ENCODE results near the gene ULK2.

The ULK2 gene

DNA sequence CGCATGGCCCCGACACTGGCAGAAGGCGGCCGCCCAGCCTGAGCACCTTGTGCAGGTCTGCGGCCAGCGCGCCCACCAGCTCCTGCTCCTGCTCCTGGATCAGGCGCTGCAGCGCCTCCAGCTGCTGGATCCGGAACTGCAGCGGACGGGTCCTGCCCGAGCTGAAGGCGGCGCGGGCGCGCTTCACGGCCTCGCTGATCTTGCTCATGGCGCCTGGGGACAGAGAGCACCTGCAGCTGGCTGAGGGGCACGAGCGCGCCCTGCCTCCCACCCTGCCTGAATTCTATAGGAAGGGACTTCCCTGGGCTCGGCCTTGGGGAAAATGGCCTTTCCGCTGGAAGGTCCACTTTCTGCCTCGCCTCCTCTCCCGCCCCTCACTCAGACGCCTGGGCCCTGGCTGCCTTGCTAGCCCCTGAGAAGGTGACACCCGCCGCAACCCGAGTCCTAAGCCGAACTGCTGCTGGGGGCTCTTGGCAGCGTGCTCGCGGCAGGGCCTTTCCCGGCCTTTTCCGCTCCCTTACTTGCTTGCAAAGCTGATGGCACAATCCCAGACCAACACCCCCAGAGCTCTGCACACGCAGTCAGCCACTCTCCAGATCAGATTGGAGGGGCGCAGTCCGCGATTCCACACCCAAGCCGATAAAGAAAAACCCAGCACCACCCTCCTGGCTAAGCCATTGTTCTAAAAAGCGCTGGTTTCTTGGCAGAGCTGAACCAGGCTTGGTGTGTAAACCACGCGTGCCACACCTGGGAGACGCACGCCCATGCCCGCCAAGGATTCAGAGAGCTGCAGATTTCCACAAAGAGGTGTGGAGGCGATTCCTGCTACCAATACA lies 122.6 kb downstream of the ULK2 start:
- no peak for DNase-seq

DNA sequence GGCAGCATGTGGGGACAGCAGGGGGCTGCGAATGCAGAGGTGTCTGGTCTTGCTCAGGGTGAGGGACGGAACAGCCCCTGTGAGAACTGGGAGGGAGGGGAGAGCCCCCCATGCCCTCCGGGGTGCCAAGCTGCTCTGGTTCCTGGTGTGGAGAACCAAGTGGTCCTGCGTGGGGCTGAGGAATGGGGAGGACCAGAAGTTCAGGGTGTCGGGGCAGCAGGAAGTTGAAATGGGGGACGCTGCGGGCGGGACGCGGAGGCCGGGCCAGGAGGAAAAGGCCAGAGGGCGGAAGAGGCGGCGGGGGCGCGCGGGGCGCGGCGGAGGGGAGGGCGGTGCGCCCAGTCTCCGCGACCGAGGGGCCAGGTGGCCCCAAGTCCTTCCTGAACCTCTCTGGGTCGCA lies 123.2 kb downstream of the ULK2 start:
- DNase-seq: no peak

DNA sequence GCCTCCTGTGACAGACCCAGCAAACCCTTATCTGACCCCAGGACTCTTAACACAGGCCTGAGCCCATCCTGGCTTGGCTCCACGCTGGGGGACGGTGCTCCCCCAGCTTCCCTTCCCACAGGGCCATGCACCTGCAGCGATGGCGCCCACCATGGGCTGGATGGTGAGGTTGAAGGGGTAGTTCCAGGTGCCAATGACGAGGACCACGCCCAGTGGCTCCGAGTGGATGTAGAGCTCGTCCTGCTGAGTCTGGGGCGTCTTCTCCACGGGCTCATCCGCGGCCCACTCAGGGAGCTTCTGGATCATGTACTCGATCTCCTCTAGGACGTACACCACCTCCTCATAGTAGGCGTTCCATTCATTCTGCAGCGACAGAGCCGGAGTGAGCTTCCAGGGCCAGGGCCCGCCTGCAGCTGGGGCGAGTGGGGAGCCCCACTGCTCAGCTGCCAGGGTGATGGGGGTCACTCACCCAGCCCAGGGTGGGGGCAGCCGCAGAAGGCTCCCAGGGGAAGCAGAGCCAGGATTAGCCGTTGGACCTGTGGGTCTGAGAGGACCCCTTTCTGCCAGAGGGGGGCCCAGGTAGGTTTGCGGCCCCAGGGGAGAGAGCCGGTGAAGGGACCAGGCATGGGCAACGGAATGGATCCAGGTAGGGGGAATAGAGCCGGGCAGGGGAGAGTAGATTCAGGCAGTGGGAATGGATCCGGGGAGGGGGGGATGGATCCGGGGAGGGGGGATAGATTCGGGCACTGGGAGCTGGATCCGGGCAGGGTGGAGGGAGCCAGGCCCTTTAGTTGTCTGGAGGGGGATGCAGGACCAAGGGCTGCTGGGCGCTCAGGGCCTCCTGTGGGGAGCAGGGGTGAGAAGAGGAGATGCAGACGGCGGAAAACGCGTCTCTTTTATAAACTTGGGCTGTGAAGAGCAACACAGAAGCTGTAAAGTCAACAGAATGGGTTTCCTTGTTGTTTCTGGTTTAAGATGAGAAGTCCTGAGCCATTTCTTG lies 124.3 kb downstream of the ULK2 start:
- DNase-seq: no peak

- DNase-seq: no peak
Measured at GRCh38 chr17:19742495-19742894, 125.2 kb downstream of the ULK2 start.

DNA sequence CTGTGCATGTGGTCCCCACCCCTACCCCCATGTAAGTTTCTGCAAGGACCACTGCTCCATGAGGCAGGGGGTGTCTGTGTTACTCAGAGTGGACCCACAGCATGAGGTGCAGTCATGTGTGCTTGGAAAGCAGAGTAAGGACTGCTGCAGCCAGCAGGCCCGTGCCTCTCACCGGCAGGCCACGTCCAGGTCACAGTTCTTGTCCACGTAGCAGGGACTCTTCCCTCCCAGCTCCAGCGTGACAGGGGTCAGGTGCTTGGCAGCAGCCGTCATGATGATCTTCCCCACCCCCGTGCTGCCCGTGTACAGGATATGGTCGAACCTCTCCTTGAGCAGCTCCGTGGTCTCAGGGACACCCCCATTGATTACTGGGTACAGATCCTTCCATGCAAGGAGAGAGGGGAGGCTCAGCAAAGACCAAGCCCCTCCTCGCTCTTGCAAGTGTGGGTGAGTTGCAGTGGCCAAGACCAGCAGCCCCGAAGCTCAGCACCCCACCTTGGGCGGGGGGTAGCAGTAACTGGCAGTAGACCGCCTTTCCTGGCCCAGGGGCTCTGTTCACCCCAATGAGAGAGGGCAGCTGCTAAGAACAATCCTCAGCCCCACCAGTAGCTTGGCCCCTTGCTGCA lies 125.8 kb downstream of the ULK2 start:
- no peak for DNase-seq

GRCh38 chr17:19740933-19741332 lies 126.8 kb downstream of the ULK2 start:
- DNase-seq: no peak

DNA sequence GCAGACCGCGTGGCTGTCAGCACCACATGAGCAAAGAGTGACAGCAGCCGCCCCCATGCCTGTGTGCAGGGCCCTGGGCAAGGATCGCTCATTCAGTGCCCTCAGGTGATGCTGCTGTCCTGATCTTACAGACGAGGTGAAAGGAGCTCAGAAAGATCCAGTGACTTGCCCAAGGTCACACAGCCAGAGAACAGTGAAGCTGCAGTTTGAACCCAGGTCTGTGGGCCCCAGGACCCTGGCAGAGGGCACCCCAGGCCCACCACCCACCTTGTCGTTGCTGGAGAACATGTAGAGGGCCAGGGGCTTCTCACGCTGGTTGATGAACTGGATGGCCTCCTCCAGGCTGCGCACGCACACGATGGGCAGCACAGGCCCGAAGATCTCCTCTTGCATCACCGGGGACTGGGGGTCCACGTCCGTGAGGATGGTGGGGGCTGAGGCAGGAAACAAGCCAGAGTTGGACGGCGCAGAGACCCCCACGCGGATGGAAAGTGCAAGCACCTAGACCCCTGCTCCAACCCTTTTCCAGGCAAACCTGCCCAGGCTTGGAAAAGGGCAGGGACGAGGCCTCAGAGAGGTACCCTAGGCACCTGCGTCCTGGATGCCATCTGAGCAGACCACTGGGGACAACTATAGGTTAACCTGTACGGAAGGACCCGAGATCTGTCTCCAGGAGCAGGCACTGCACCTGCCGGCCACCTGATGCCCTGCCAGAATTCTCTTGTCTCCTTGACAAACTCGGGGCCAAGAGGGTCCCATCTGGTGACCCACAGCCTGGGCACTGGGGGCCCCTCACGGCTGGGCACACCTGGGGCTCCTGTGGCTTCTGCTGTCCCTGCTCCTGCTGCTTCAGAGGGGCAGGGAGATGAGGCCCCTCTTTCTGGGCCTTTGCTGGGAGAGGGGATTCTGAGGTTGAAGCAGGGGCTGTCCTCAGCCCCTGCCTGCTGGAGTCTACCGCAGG lies 128.2 kb downstream of the ULK2 start:
- DNase-seq: no peak

GRCh38 chr17:19738757-19739156 lies 129.0 kb downstream of the ULK2 start:
- no peak for DNase-seq

GRCh38 chr17:19738073-19738449 lies 129.7 kb downstream of the ULK2 start:
- no peak for DNase-seq

DNA sequence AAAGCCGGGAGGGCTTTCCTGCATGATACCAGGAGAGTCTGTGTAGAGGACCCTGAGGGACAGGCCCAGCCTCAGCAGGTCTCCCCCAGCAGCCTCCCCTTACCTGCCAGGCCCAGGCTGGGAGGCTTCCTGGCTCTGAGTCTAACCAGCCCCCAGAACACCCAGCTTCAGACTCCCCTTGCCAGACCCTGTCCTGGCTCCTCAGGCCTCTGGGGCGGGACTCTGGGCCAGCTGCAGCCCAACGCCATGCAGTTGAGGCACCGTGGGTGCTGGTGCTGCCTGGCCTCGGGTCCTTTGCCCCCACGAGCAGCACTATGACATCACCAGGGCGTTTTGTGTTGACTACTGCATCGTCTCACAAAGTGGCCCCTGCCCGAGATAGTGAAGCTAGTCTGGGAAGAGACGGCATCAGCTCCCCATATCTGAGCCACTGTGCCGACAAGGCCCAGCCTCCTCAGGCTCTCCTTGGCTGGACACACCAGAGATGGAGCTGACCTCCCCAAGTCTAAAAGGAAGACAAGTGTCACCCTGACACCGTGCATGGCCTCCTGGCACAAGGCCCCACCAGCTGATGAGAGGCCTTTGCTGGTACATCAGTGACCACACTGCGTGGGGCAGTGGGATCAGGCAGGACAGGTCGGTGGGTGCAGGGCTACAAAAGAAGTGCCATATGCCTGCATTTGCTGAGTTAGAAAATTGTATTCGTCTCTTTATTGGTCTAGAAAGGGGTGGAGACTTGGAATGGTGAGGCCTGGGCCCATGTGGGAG lies 130.2 kb downstream of the ULK2 start:
- DNase-seq: no peak

GRCh38 chr17:19736071-19736470 lies 131.7 kb downstream of the ULK2 start:
- DNase-seq: no peak

DNA sequence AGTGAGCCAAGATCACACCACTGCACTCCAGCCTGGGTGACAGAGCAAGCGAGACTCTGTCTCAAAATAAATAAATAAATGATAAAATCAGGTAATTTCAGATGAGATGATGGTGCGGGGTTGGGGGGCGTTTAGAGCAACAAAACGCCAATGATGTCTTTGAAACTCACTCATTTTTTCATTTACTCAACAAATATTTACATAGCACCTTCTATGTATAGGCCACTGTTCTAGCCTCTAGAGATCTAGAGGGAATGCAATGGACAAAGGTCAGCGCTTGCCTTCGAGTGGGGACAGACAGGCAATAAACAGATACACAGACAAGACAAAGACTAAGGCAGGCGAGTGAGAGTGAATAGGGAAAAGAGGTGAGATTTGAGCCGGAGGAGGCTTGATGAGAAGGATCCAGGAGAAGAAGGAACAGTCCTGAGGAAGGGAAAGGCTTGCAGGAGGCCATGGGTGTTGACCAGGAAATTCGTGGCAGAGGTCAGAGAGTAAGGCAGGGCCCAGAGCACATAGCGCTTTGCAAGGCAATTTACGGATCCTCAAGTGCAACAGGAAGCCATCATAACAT lies 133.7 kb downstream of the ULK2 start:
- DNase-seq: no peak

DNA sequence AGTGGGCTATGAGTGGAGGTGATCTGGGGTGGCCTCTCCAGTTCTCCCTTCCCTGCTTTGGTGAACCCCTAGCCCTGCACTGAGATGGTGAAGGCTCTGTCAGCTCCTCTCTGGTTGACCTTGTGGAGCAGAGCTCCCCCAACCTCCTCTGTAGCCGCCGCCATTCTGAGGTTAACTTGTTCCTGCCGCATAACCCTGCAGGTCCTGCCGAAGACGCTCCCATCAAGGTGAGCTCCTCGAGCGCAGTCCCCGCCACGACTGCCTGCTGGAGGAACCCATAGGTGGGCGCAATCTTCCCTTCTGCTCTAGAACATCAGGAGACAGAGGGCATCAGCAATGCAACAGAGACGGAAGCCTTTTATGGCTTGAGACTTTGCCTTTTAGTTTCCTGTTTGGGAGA lies 136.1 kb downstream of the ULK2 start:
- no peak for DNase-seq

DNA sequence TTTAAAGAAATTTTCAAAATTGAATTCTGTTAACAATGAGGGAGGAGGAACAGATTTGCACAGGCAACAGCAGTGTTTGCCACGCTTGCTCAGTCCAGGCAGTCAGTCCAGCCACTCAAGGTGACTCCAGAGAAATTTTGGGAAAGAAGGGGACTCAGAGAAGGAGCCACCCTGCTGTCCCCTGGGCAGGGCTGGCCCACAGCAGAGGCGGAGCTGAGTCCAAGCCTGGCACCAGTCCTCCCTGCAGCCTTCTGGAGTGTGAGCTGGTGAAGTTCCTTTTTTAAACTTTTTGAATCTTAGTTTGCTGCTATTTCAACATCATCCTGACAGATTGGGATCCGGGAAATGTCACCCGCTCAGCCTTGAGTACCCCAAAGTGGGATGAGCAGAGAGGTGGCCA lies 136.9 kb downstream of the ULK2 start:
- DNase-seq: no peak

- DNase-seq: no peak
Measured at GRCh38 chr17:19729900-19730299, 137.8 kb downstream of the ULK2 start.

DNA sequence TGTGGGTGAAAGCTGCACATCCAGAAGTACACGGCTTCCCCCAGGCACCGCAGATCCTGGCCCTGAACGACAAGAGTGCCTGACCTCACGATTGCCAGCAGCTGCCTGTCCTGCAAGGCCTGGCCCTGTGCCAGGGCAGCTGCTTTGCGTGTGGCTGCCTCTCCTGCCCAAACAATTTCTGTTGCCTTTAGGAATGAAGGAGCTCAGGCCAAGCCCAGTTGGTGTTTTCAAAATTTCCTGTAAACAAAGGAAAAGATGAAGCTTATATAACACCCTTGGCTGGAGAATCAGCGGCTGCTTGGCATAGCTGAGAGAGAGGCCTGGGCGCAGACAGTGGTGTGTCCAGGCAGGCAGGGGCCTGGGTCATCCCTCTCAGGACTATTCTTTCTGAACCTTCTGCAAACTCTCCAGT lies 139.6 kb downstream of the ULK2 start:
- DNase-seq: no peak

DNA sequence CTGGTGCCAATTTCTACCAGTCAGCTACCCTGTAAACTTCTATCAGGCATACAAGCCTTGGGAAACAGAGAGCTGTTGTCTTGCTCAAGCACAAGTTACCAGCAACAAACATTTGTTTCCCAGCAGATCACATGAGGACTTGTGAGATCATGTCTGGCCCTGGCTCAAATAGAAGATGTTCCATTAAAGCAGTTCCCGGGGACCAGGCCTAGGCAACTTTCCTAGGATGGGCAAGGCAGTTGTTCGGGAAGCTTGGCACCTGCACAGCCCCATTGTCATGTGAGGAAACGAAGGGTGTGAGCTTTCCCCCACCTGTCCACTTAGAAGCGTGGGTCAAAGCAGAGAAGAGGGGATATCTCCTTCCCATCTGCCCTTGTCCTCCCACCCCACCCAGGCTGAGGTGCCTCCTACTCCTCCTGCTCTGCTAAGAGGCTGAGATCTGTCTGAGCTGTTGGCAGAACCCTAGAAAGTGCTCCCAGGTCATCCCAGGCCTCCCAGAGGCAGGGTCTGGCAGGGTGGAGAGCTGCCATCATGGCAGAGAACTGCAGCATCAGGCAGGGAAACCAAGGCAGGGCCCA lies 140.1 kb downstream of the ULK2 start:
- DNase-seq: no peak

GRCh38 chr17:19726631-19727376 lies 140.9 kb downstream of the ULK2 start:
- no peak for DNase-seq

DNA sequence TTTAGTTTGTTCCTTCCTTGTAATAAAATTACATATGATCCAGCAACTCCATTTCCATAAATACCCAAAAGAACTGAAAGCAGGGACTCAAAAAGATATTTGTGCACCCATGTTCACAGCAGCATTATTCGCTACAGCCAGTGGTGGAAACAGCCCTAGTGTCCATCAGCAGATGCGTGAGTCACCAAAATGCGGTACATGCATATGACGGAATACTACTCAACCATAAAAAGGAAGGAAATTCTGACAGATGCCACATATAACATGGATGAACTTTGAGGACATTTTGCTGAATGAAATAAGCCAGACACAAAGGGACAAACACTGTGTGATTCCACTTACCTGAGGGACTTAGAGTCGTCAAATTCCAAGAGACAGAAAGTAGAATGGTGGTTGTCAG lies 142.2 kb downstream of the ULK2 start:
- no peak for DNase-seq
